Measurements from ENCODE around the gene TUBGCP5.

- no peak for TF ChIP-seq CTCF (IDR thresholded peaks at IDR 0.05)
- no peak for TF ChIP-seq TCF7L2 (IDR thresholded peaks at IDR 0.05; ENCODE audit: low read depth, low read length)
- TF ChIP-seq POLR2AphosphoS5 (IDR thresholded peaks at IDR 0.05; ENCODE audit: low read depth, low read length): no peak
Measured at GRCh38 chr15:22961762-22962161, 77.6 kb downstream of the TUBGCP5 start.

Data from Panc1 (cell line).